Measurements from ENCODE around the gene MAGI2.
"Not testable (repeated sequence)": the region's sequence is repeated elsewhere in the genome, so short reads cannot be mapped to it uniquely, and the experiment has no call there.

MAGI2 gene

DNA sequence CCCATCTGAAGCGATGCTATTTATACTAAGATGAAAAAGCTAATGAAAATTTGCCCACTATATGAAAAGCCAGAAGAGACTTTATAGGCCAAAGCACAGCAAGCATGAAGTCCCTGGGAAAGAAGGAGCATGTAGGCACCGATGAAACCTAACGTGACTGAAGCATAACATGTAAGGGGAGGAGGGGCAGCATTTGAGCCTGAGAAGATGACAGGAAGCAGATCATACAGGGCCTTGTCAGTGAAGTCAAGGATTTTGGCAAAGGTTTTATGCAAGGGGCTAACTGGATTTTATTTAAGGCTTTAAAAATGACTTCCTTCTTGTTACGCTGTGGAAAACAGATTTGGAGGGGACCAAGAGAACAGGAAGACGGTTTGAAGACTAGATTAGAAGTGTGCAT, 910.9 kb downstream of the MAGI2 start:
- no peaks in the 10 kb centered on the region for H3K36me3 ChIP-seq (ENCODE audit: control insufficient read depth, insufficient read depth, low read length, severe bottlenecking)
- H3K27me3 ChIP-seq (replicated peaks; ENCODE audit: control insufficient read depth, insufficient read depth, low read length) = no peaks in the 10 kb centered on the region
- peaks cover 31% of the 10 kb centered on the region for H3K4me1 ChIP-seq (ENCODE audit: control insufficient read depth, insufficient read depth, low read length)
- H3K9me3 ChIP-seq (ENCODE audit: control insufficient read depth, low read length) = peaks cover 2% of the 10 kb centered on the region
- no peak overlapping the region for H3K9ac ChIP-seq (ENCODE audit: low read length)
- DNase-seq (ENCODE audit: low read depth) = no peak
- H3K4me3 ChIP-seq (ENCODE audit: low read length) = no peak overlapping the region

DNA sequence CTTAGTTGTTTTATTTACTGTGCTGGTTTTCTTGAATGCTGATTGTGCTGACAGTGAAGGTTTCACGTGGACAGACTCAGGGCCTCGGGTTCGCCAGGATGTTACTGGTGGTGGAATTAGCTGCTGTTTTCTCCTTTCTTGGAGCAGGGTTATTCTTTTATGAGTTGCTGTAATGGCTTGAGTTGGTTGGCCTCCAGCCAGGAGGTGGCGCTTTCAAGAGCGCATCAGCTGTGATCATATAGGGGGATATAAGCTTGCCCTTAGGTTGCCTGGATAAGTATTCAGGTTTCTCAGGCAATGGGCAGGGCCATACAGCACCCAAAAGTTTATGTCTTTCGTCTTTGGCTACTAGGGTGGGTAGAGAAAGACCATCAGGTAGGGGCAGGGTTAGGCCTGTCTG, 913.6 kb downstream of the MAGI2 start:
- DNase-seq (ENCODE audit: low read depth) = no peak
- H3K27me3 ChIP-seq (replicated peaks; ENCODE audit: control insufficient read depth, insufficient read depth, low read length) = no peaks in the 10 kb centered on the region
- H3K4me1 ChIP-seq (ENCODE audit: control insufficient read depth, insufficient read depth, low read length) = peaks cover 17% of the 10 kb centered on the region
- no peaks in the 10 kb centered on the region for H3K36me3 ChIP-seq (ENCODE audit: control insufficient read depth, insufficient read depth, low read length, severe bottlenecking)
- no peak overlapping the region for H3K4me3 ChIP-seq (ENCODE audit: low read length)
- peaks cover 2% of the 10 kb centered on the region for H3K9me3 ChIP-seq (ENCODE audit: control insufficient read depth, low read length)
- H3K9ac ChIP-seq (ENCODE audit: low read length) = no peak overlapping the region

DNA sequence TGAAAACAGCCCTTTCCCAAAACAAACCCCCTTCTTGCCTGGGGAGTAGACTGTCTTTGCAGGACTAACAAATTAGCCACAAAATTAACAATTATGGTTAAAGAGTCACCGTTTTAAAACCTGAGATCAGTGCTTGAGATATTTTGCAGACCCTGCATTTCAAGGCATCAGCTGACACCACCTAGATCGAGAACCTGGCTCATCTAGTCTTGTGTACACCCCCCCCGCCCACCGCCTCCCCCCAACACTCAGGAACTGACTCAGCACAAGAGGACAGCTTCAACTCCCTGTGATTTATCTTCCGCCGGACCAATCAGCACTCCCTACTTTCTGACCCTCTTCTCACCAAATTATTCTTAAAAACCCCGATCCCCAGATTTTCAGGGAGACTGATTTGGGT, 917.8 kb downstream of the MAGI2 start:
- H3K4me3 ChIP-seq (ENCODE audit: low read length) = no peak overlapping the region
- DNase-seq (ENCODE audit: low read depth) = no peak

DNA sequence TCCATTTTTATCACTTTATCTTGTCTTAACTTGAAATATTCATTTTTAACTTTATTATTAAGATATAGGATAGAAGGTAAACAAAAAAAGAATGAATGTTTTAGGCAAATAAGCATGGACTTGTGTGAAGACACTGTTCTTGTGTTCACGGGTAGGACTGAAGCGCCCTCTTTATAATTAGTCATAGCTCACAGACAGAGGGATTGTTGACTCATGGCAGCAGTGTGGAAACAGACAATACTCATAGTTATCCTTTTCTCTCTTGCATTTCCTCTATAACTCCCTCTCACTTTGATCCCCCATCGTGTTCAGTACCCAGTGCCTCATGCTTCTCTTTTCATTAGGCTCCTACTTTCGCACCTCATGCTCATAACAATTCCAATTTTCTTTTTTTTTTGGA, 923.1 kb downstream of the MAGI2 start:
- no peaks in the 10 kb centered on the region for H3K4me1 ChIP-seq (ENCODE audit: control insufficient read depth, insufficient read depth, low read length)
- DNase-seq (ENCODE audit: low read depth) = peak; percentile 66
- H3K9me3 ChIP-seq (ENCODE audit: control insufficient read depth, low read length) = no peaks in the 10 kb centered on the region
- no peaks in the 10 kb centered on the region for H3K27me3 ChIP-seq (replicated peaks; ENCODE audit: control insufficient read depth, insufficient read depth, low read length)
- H3K4me3 ChIP-seq (ENCODE audit: low read length) = no peak overlapping the region
- H3K36me3 ChIP-seq (ENCODE audit: control insufficient read depth, insufficient read depth, low read length, severe bottlenecking) = no peaks in the 10 kb centered on the region
- H3K9ac ChIP-seq (ENCODE audit: low read length) = no peak overlapping the region

More for the DNA sequence above, 917.8 kb downstream of the MAGI2 start:
- Histone ChIP-seq H3K4me1 (ENCODE audit: control insufficient read depth, insufficient read depth, low read length) (no peaks in the 10 kb centered on the region), H3K9me3 (ENCODE audit: control insufficient read depth, low read length) (peaks cover 2% of the 10 kb centered on the region), H3K9ac (ENCODE audit: low read length) (no peak overlapping the region), H3K27me3 (replicated peaks; ENCODE audit: control insufficient read depth, insufficient read depth, low read length) (no peaks in the 10 kb centered on the region), H3K36me3 (ENCODE audit: control insufficient read depth, insufficient read depth, low read length, severe bottlenecking) (no peaks in the 10 kb centered on the region)

DNA sequence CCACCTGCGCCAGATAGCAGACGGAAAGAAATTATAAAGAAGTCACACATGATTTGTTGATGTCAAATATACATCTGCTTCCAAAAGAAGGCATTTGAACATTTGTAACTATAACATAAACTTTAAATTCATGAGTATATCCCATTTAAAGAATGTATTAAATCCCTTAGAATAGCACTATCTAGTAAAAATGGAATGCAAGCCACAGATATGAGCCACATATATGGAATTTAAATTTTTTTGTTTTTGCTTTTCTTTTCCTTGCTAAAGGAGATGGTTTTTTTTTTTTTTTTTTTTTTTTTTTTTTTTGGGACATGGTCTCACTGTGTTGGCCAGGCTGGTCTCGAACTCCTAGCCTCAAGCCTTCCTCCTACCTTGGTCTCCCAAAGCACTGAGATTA, 924.1 kb downstream of the MAGI2 start:
- DNase-seq (ENCODE audit: low read depth) = peak; percentile 61
- Histone ChIP-seq H3K9me3 (ENCODE audit: control insufficient read depth, low read length) (no peaks in the 10 kb centered on the region), H3K4me3 (ENCODE audit: low read length) (no peak overlapping the region), H3K4me1 (ENCODE audit: control insufficient read depth, insufficient read depth, low read length) (no peaks in the 10 kb centered on the region), H3K27me3 (replicated peaks; ENCODE audit: control insufficient read depth, insufficient read depth, low read length) (no peaks in the 10 kb centered on the region), H3K36me3 (ENCODE audit: control insufficient read depth, insufficient read depth, low read length, severe bottlenecking) (no peaks in the 10 kb centered on the region), H3K9ac (ENCODE audit: low read length) (no peak overlapping the region)

GRCh38 chr7:78528964-78529363, 924.5 kb downstream of the MAGI2 start:
- no peaks in the 10 kb centered on the region for H3K27me3 ChIP-seq (replicated peaks; ENCODE audit: control insufficient read depth, insufficient read depth, low read length)
- no peak overlapping the region for H3K9ac ChIP-seq (ENCODE audit: low read length)
- no peaks in the 10 kb centered on the region for H3K4me1 ChIP-seq (ENCODE audit: control insufficient read depth, insufficient read depth, low read length)
- peak; percentile 48 for DNase-seq (ENCODE audit: low read depth)
- no peak overlapping the region for H3K4me3 ChIP-seq (ENCODE audit: low read length)
- no peaks in the 10 kb centered on the region for H3K36me3 ChIP-seq (ENCODE audit: control insufficient read depth, insufficient read depth, low read length, severe bottlenecking)
- no peaks in the 10 kb centered on the region for H3K9me3 ChIP-seq (ENCODE audit: control insufficient read depth, low read length)

- Histone ChIP-seq H3K36me3 (ENCODE audit: control insufficient read depth, insufficient read depth, low read length, severe bottlenecking) (no peaks in the 10 kb centered on the region), H3K9me3 (ENCODE audit: control insufficient read depth, low read length) (no peaks in the 10 kb centered on the region), H3K27me3 (replicated peaks; ENCODE audit: control insufficient read depth, insufficient read depth, low read length) (no peaks in the 10 kb centered on the region), H3K4me1 (ENCODE audit: control insufficient read depth, insufficient read depth, low read length) (no peaks in the 10 kb centered on the region), H3K4me3 (ENCODE audit: low read length) (no peak overlapping the region), H3K9ac (ENCODE audit: low read length) (no peak overlapping the region)
- no peak for DNase-seq (ENCODE audit: low read depth)
Measured at GRCh38 chr7:78523930-78524329, 929.5 kb downstream of the MAGI2 start.

- Histone ChIP-seq H3K4me3 (ENCODE audit: low read length) (no peak overlapping the region), H3K4me1 (ENCODE audit: control insufficient read depth, insufficient read depth, low read length) (no peaks in the 10 kb centered on the region), H3K27me3 (replicated peaks; ENCODE audit: control insufficient read depth, insufficient read depth, low read length) (no peaks in the 10 kb centered on the region), H3K36me3 (ENCODE audit: control insufficient read depth, insufficient read depth, low read length, severe bottlenecking) (no peaks in the 10 kb centered on the region), H3K9me3 (ENCODE audit: control insufficient read depth, low read length) (no peaks in the 10 kb centered on the region), H3K9ac (ENCODE audit: low read length) (no peak overlapping the region)
- DNase-seq (ENCODE audit: low read depth) = no peak
Measured at GRCh38 chr7:78521961-78522360, 931.5 kb downstream of the MAGI2 start.

GRCh38 chr7:78516450-78516849, 937.0 kb downstream of the MAGI2 start:
- Histone ChIP-seq H3K9ac (ENCODE audit: low read length) (no peak overlapping the region), H3K4me3 (ENCODE audit: low read length) (no peak overlapping the region), H3K9me3 (ENCODE audit: control insufficient read depth, low read length) (no peaks in the 10 kb centered on the region), H3K36me3 (ENCODE audit: control insufficient read depth, insufficient read depth, low read length, severe bottlenecking) (no peaks in the 10 kb centered on the region), H3K27me3 (replicated peaks; ENCODE audit: control insufficient read depth, insufficient read depth, low read length) (no peaks in the 10 kb centered on the region), H3K4me1 (ENCODE audit: control insufficient read depth, insufficient read depth, low read length) (peaks cover 3% of the 10 kb centered on the region)
- DNase-seq (ENCODE audit: low read depth) = no peak

DNA sequence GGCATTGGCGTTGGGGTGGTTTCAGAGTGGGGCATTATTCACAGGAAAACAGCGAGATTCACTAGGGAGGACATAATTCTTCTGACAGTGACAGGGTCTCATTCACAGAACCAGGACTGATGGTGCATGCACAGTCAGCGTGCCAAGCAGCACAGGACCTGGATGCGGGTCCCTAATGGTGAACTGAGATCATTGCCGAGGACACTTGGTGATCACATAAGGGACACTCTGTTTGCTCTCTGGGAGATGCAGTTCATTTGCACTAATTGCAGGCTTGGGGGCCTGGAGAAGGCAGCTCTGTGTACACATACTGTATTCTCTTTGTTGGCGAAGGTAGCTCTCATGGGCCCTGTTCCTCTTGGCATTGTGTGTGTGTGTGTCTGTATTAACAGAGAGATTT, 938.8 kb downstream of the MAGI2 start:
- Histone ChIP-seq H3K4me3 (ENCODE audit: low read length) (no peak overlapping the region), H3K9me3 (ENCODE audit: control insufficient read depth, low read length) (no peaks in the 10 kb centered on the region), H3K27me3 (replicated peaks; ENCODE audit: control insufficient read depth, insufficient read depth, low read length) (no peaks in the 10 kb centered on the region), H3K36me3 (ENCODE audit: control insufficient read depth, insufficient read depth, low read length, severe bottlenecking) (no peaks in the 10 kb centered on the region), H3K9ac (ENCODE audit: low read length) (no peak overlapping the region), H3K4me1 (ENCODE audit: control insufficient read depth, insufficient read depth, low read length) (peaks cover 3% of the 10 kb centered on the region)
- no peak for DNase-seq (ENCODE audit: low read depth)

DNA sequence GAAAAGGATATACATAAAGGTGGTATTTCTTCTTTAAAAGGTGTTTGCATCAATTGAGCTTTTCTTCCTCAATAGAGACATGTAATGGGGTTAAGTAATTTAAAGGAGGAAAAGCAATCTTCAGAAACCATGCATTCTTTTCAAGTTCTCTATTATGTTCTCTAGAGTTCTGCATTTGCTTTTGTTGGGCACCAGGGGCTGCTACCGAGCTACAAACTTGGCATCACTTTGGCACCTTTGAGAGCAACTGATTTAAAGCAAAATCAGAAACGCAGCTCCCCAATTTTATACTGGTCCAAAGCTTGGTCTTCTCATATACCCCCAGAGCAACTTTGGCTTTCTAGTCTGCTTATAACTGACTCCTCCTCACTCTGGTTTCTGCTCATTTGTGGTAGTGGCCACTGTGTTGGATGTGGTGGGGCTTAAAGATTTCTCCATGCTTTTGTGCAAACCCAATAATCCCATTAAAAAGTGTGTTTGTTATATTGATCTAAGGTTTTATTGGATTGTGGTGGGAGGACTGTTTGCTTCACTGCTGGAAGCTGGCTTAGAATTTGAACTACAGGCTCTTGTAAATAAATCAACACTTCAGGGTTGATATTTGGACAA, 942.8 kb downstream of the MAGI2 start:
- Histone ChIP-seq H3K4me1 (ENCODE audit: control insufficient read depth, insufficient read depth, low read length) (peaks cover 3% of the 10 kb centered on the region), H3K9me3 (ENCODE audit: control insufficient read depth, low read length) (no peaks in the 10 kb centered on the region), H3K36me3 (ENCODE audit: control insufficient read depth, insufficient read depth, low read length, severe bottlenecking) (no peaks in the 10 kb centered on the region), H3K4me3 (ENCODE audit: low read length) (no peak overlapping the region), H3K27me3 (replicated peaks; ENCODE audit: control insufficient read depth, insufficient read depth, low read length) (no peaks in the 10 kb centered on the region), H3K9ac (ENCODE audit: low read length) (no peak overlapping the region)
- DNase-seq (ENCODE audit: low read depth) = peak; percentile 77

GRCh38 chr7:78503301-78503700, 950.2 kb downstream of the MAGI2 start:
- H3K9ac ChIP-seq (ENCODE audit: low read length); H3K9me3 ChIP-seq (ENCODE audit: control insufficient read depth, low read length); H3K4me1 ChIP-seq (ENCODE audit: control insufficient read depth, insufficient read depth, low read length); H3K4me3 ChIP-seq (ENCODE audit: low read length); H3K27me3 ChIP-seq (replicated peaks; ENCODE audit: control insufficient read depth, insufficient read depth, low read length); H3K36me3 ChIP-seq (ENCODE audit: control insufficient read depth, insufficient read depth, low read length, severe bottlenecking); DNase-seq (ENCODE audit: low read depth): not testable (repeated sequence)

All from adipocyte (in vitro differentiated cells).